HCT116 (cell line): ENCODE results near the gene CDH1. TPM values are rescaled to one million over a fixed set of nuclear protein-coding genes. Genes with fewer than 3 reads are reported as not detected.

Source experiments
- ATAC-seq: fragments of 200-7000 bp; cut with Tn5 transposase; 2 replicates; pipeline ENCODE4 v1.9.1; 2020; ENCODE audit warnings: mild to moderate bottlenecking, moderate library complexity
- BruUV-seq: library from RNA; stranded (reverse); fragments of 400-500 nt; replicated peaks from 2 replicates; lab custom pipeline; 2021; lab: Mats Ljungman, UMichigan
- CTCF ChIA-PET: fragments of 300-600 bp; sonication (Branson Sonifier 250); formaldehyde crosslinking; loops from one replicate; lab custom pipeline; 2021; ENCODE audit warnings: antibody characterized with exemption; lab: Charles Lee
- POLR2A ChIA-PET: fragments of 300-600, 350-600 bp; sonication (Branson Sonifier 250); formaldehyde crosslinking; loops from one replicate; lab custom pipeline; 2021; ENCODE audit warnings: antibody characterized with exemption; lab: Charles Lee
- RAD21 ChIA-PET, 2 experiments: fragments of 300-600 bp; sonication (Branson Sonifier 250); formaldehyde crosslinking; loops; one replicate each; lab custom pipeline; 2023; ENCODE audit warnings: low total read pairs in 2 of 2; ENCODE audit not compliant: uncharacterized antibody in 2 of 2, unreplicated experiment in 2 of 2, low non-redundant PET in 1 of 2; lab: Charles Lee
- DNase-seq: peaks from one replicate; pipeline ENCODE4 v3.0.0-alpha.2; 2010; ENCODE audit warnings: low read depth, low spot score
- H2AFZ ChIP-seq: fragments of 200-600 bp; shearing (Covaris generic), sonication (generic); 2 replicates; pipeline ENCODE4 v1.6.1; 2017; ENCODE audit warnings: low read depth, mixed run types, mixed read lengths, antibody characterized with exemption, low read length; ENCODE audit not compliant: poor library complexity, severe bottlenecking
- H3K27ac ChIP-seq: 2 replicates; pipeline ENCODE4 v1.5.1; 2012; ENCODE audit warnings: low read depth, low read length
- H3K27me3 ChIP-seq: fragments of 200-600 bp; sonication (generic); 2 replicates; pipeline ENCODE4 v1.6.1; 2016; ENCODE audit warnings: mixed run types, low read length, mixed read lengths; ENCODE audit not compliant: insufficient read depth
- H3K36me3 ChIP-seq, 2 experiments: fragments of 200-500 bp in 1 of 2; fragments of 200-600 bp in 1 of 2; sonication (Bioruptor generic) in 1 of 2; sonication (generic) in 1 of 2; 2 replicates each; pipeline versions ENCODE4 v1.5.1 to v1.6.1; 2014 to 2016; ENCODE audit warnings: low read length in 2 of 2, inconsistent platforms in 1 of 2, mixed read lengths in 1 of 2, mixed run types in 1 of 2; ENCODE audit not compliant: insufficient read depth in 2 of 2, control insufficient read depth in 1 of 2
- H3K4me1 ChIP-seq, 2 experiments: fragments of 200-600 bp in 1 of 2; sonication (generic) in 1 of 2; 2 replicates each; pipeline versions ENCODE4 v1.5.1 to v1.6.1; 2012 to 2017; ENCODE audit warnings: low read length in 2 of 2, inconsistent platforms in 1 of 2, mild to moderate bottlenecking in 1 of 2, mixed read lengths in 1 of 2, mixed run types in 1 of 2, moderate library complexity in 1 of 2; ENCODE audit not compliant: insufficient read depth in 2 of 2, control insufficient read depth in 1 of 2
- H3K4me2 ChIP-seq: fragments of 200-600 bp; sonication (generic); 2 replicates; pipeline ENCODE4 v1.6.1; 2017; ENCODE audit warnings: mixed run types, low read length, mixed read lengths
- H3K4me3 ChIP-seq, 2 experiments: fragments of 200-600 bp in 1 of 2; sonication (generic) in 1 of 2; replicated peaks in 1 of 2; 2 replicates each; pipeline ENCODE4 v1.5.1; 2011 to 2016; ENCODE audit warnings: low read length in 2 of 2, control low read depth in 1 of 2, low read depth in 1 of 2, mild to moderate bottlenecking in 1 of 2, mixed read lengths in 1 of 2, mixed run types in 1 of 2
- H3K79me2 ChIP-seq: fragments of 200-600 bp; sonication (generic); 2 replicates; pipeline ENCODE4 v1.6.1; 2017; ENCODE audit warnings: mild to moderate bottlenecking, mixed run types, low read length, moderate library complexity, mixed read lengths; ENCODE audit not compliant: insufficient read depth
- H3K9ac ChIP-seq: fragments of 200-600 bp; sonication (generic); 2 replicates; pipeline ENCODE4 v1.6.1; 2016; ENCODE audit warnings: low read length, mixed read lengths
- H3K9me2 ChIP-seq: fragments of 200-600 bp; sonication (generic), shearing (Covaris generic); 2 replicates; pipeline ENCODE4 v1.6.1; 2017; ENCODE audit warnings: mixed run types, mild to moderate bottlenecking, moderate library complexity; ENCODE audit not compliant: insufficient read depth
- H3K9me3 ChIP-seq, 2 experiments: fragments of 200-500 bp in 1 of 2; fragments of 200-600 bp in 1 of 2; sonication (Bioruptor generic) in 1 of 2; sonication (generic) in 1 of 2; 2 replicates each; pipeline ENCODE4 v1.6.1; 2014 to 2017; ENCODE audit warnings: low read length in 2 of 2, mixed read lengths in 2 of 2, inconsistent platforms in 1 of 2, low read depth in 1 of 2, mild to moderate bottlenecking in 1 of 2, mixed run types in 1 of 2, moderate library complexity in 1 of 2; ENCODE audit not compliant: control insufficient read depth in 1 of 2, insufficient read depth in 1 of 2
- H4K20me1 ChIP-seq: fragments of 200-600 bp; sonication (generic), shearing (Covaris generic); 2 replicates; pipeline ENCODE4 v1.6.1; 2017; ENCODE audit warnings: mixed run types, mild to moderate bottlenecking, moderate library complexity; ENCODE audit not compliant: insufficient read depth
- ATF3 ChIP-seq: IDR thresholded peaks from 2 replicates; pipeline ENCODE4 v1.6.1; 2012
- CBX3 ChIP-seq: IDR thresholded peaks from 2 replicates; pipeline ENCODE4 v1.6.1; 2012; ENCODE audit warnings: low read depth
- EZH2 ChIP-seq: fragments of 200-600 bp; sonication (generic); IDR thresholded peaks from 2 replicates; pipeline ENCODE4 v1.6.1; 2017; ENCODE audit warnings: antibody characterized with exemption, mixed run types
- EZH2phosphoT487 ChIP-seq: fragments of 200-600 bp; IDR thresholded peaks from 2 replicates; pipeline ENCODE4 v1.6.1; 2018; ENCODE audit warnings: antibody characterized with exemption, borderline replicate concordance
- FOSL1 ChIP-seq: IDR thresholded peaks from 2 replicates; pipeline ENCODE4 v1.6.1; 2012; ENCODE audit warnings: low read depth
- JUND ChIP-seq: IDR thresholded peaks from 2 replicates; pipeline ENCODE4 v1.6.1; 2012
- MAX ChIP-seq: IDR thresholded peaks from 2 replicates; pipeline ENCODE4 v1.6.1; 2012
- POLR2A ChIP-seq: IDR thresholded peaks from 2 replicates; pipeline ENCODE4 v1.7.0; 2011; ENCODE audit warnings: borderline replicate concordance; ENCODE audit not compliant: insufficient read depth, insufficient read length; ENCODE audit errors: extremely low read depth
- REST ChIP-seq: IDR thresholded peaks from 2 replicates; pipeline ENCODE4 v1.6.1; 2012; ENCODE audit warnings: low read depth
- SP1 ChIP-seq: IDR thresholded peaks from 2 replicates; pipeline ENCODE4 v1.6.1; 2012; ENCODE audit warnings: low read depth
- SRF ChIP-seq: IDR thresholded peaks from 2 replicates; pipeline ENCODE4 v1.6.1; 2012; ENCODE audit warnings: low read depth
- TCF7L2 ChIP-seq: IDR thresholded peaks from 2 replicates; pipeline ENCODE4 v1.7.0; 2011; ENCODE audit warnings: borderline replicate concordance, inconsistent platforms; ENCODE audit not compliant: insufficient read depth, insufficient read length; ENCODE audit errors: extremely low read depth
- ZBTB33 ChIP-seq: IDR thresholded peaks from 2 replicates; pipeline ENCODE4 v1.6.1; 2011; ENCODE audit warnings: mild to moderate bottlenecking, low read length, moderate library complexity; ENCODE audit not compliant: insufficient replicate concordance; ENCODE audit errors: extremely low read depth
- ZFX ChIP-seq: fragments of 450-650 bp; IDR thresholded peaks from 2 replicates; pipeline ENCODE4 v1.6.1; 2017
- intact Hi-C: fragments of 100-400 bp; cut with micrococcal nuclease; formaldehyde crosslinking; loops from 2 replicates; pipeline ENCODE4 v1.10.0; 2022
- total RNA-seq: library from RNA; stranded (reverse); gene quantifications from one replicate; pipeline ENCODE4 v1.2.1, GENCODE V29; 2021; ENCODE audit not compliant: unreplicated experiment

Gene CDH1
- total RNA-seq, 1 experiment from 2014 or later: 73.2 TPM

GRCh38 chr16:68731637-68732036 is 5.5 kb upstream of the CDH1 start:
- no peak for ATAC-seq
- H3K4me3 ChIP-seq: peak overlapping the region in 1 of 2 experiments; percentile 46; a peak in 1 of 4 replicates
- POLR2A ChIA-PET: no interaction called here
- H3K9ac ChIP-seq: peak overlapping the region; percentile 41; the same call in 1 of the 2 replicates
- H3K4me2 ChIP-seq: peak overlapping the region; percentile 86
- RAD21 ChIA-PET: no interaction called here
- peak overlapping the region; percentile 45; the same call in 1 of the 2 replicates for H3K27ac ChIP-seq
- TF ChIP-seq SP1: no peak
- H3K9me3 ChIP-seq: no peaks in the 10 kb centered on the region
- H3K36me3 ChIP-seq: no peaks in the 10 kb centered on the region
- H4K20me1 ChIP-seq: no peaks in the 10 kb centered on the region
- CTCF ChIA-PET: no interaction called here
- H3K9me2 ChIP-seq: no peaks in the 10 kb centered on the region
- H3K4me1 ChIP-seq: peaks cover 16 to 23% of the 10 kb centered on the region in 2 experiments
- peak overlapping the region; percentile 77 for H2AFZ ChIP-seq
- no peaks in the 10 kb centered on the region for H3K79me2 ChIP-seq
- no peaks in the 10 kb centered on the region for H3K27me3 ChIP-seq
- DNase-seq: no peak
- intact Hi-C loops: no loop called here
- BruUV-seq: no TSS peak

- Histone ChIP-seq H3K27me3 (no peaks in the 10 kb centered on the region), H3K4me1 (peaks cover 17 to 27% of the 10 kb centered on the region in 2 experiments), H3K36me3 (no peaks in the 10 kb centered on the region), H3K9me3 (no peaks in the 10 kb centered on the region), H3K4me3 (peak overlapping the region in 1 of 2 experiments; percentile 46; a peak in 2 of 4 replicates), H3K4me2 (peak overlapping the region; percentile 86), H3K27ac (peak overlapping the region; percentile 45), H3K79me2 (peaks cover under 1% of the 10 kb centered on the region; the same call in 1 of the 2 replicates), H2AFZ (peak overlapping the region; percentile 77), H3K9ac (peak overlapping the region; percentile 41), H3K9me2 (no peaks in the 10 kb centered on the region), H4K20me1 (no peaks in the 10 kb centered on the region)
- intact Hi-C loops: no loop called here
- POLR2A ChIA-PET: no interaction called here
- DNase-seq (peak; percentile 60), ATAC-seq (peak; percentile 80)
- CTCF ChIA-PET: interaction anchor here (1.9 kb wide), 1 partner anchor 142 kb away, joined by 5 read pairs; no protein-coding TSS in a partner anchor
- no TSS peak for BruUV-seq
- RAD21 ChIA-PET: no interaction called here
- TF ChIP-seq EZH2phosphoT487 (no peak), SP1 (peak; percentile 35; the same call in 1 of the 2 replicates), ZBTB33 (no peak), ATF3 (no peak), REST (no peak), POLR2A (no peak), MAX (no peak), CBX3 (peak; percentile 76), FOSL1 (no peak), EZH2 (no peak), ZFX (no peak), SRF (no peak), TCF7L2 (no peak), JUND (no peak)
These were observed 4.9 kb upstream of the CDH1 start for GRCh38 chr16:68732042-68732680.
